GM11168 (cell line): ENCODE data around the gene POSTN.

Experiments
- in situ Hi-C: fragments of 300-500 bp; cut with MboI; formaldehyde crosslinking; loops from one replicate; pipeline ENCODE4 v1.12.0; 2022; ENCODE audit warnings: low sequenced_read_pairs; ENCODE audit not compliant: unreplicated experiment

The POSTN gene

DNA sequence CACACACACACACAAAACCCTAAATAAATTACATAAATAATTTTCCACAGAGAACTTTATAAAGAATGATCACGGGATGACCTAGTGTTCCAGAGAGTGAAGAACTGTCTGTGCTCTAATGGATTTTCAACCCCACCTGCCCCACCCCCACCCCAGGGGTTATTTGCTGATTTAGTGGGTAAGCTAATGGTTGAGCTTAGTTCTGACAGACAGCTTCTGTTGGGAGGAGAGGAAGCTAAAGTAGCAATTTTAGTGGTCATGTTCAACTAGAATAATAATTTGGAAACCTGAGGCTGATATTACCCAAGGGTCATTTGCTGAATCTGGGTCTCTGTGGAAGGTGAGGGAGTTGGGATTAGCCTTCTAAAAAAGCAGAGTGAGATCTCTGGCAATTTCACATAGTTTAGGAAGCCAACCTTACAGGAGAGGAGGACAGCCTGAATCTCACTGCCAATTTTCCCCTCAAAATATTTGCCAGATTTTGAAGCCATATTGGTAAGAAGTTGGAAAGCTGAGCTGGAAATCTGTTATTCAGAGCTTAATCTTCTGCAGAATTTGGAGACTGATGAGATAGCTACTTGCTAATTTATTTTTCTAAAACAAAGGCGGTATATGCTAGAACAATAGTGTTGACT lies 68.7 kb downstream of the POSTN start:
- in situ Hi-C loops: no loop called here

DNA sequence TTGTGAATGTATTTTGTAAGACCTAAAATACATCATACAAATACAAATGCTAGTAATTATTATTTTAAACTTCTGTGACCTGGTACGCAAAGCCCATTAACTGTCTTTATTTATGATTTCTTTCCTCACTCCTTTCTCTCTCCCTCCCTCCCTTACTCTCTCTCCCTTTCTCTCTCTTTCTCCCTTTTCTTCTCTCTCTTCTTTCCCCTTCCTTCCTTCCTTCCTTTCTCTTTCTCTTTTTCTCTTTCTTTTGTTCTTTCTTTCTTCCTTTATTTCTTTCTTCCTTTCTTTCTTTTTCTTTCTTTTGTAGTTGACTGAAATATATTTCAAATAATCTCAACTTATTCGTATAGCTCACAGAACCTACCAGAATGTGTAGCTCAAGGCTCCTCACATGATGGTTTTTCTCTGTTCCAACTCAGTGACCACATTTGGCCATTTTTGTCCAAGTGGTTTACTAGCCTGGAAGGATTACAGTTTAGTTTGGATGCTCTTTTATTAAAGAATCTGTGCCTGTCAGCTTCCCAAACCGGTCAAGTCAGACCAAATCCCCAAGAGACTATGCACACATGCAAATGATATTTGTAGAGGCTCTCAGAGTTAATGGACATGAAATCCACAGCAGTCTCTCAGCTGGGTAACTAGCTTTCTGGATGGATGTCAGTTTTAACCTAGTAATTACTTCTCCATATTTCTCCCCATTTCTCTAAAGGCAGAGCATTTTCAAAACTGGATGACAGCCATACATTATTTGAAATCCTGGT lies 71.7 kb downstream of the POSTN start:
- in situ Hi-C loops: no loop called here

DNA sequence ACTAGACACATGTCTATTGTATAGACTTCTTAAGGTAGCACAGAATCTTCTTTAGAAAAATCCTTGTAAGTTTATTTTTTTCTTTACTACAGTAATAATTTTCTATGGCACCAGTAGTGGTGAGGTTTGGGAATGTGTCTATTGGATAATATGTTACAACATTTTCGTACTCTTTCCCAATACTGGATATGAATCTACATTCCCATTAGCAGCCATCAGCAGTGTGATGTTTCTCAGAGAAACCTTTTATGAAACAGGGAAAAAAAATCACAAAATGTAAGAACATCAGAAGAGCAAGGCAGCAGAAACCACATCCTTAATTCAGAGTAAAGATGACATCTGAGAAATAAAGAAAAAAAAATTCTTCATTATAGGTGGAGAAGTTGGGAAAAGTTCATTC lies 83.3 kb downstream of the POSTN start:
- in situ Hi-C loops: no loop called here
